Type B pancreatic cell (in vitro differentiated cells): ENCODE measurements around the gene AKAP14. TPM values are rescaled to one million over a fixed set of nuclear protein-coding genes. Genes with fewer than 3 reads are reported as not detected.
"Not testable (repeated sequence)": the region's sequence is repeated elsewhere in the genome, so short reads cannot be mapped to it uniquely, and the experiment has no call there.

Experiments
- DNase-seq: peaks from one replicate; pipeline ENCODE4 v3.0.0; 2021; ENCODE audit warnings: mixed read lengths; ENCODE audit not compliant: unreplicated experiment; ENCODE audit errors: extremely low spot score
- H3K27ac Mint-ChIP-seq: 2 replicates; pipeline ENCODE4 v1.8.0; 2021; ENCODE audit warnings: mild to moderate bottlenecking, mixed read lengths
- H3K27me3 Mint-ChIP-seq: 2 replicates; pipeline ENCODE4 v1.8.0; 2021; ENCODE audit warnings: mixed read lengths
- H3K36me3 Mint-ChIP-seq: 2 replicates; pipeline ENCODE4 v1.8.0; 2021; ENCODE audit warnings: mixed read lengths
- H3K4me1 Mint-ChIP-seq: one replicate; pipeline ENCODE4 v1.8.0; 2021; ENCODE audit warnings: mixed read lengths; ENCODE audit not compliant: unreplicated experiment
- H3K4me3 Mint-ChIP-seq: 2 replicates; pipeline ENCODE4 v1.8.0; 2021; ENCODE audit warnings: mild to moderate bottlenecking, mixed read lengths
- H3K9me3 Mint-ChIP-seq: 2 replicates; pipeline ENCODE4 v1.8.0; 2021; ENCODE audit warnings: mixed read lengths
- total RNA-seq: library from RNA; stranded (reverse); gene quantifications from 2 replicates; pipeline ENCODE4 v1.2.1, GENCODE V29; 2021; ENCODE audit warnings: low replicate concordance
- TF ChIP-seq, protein P1 (sequence below): fragments of 200-600 bp; sonication (generic); conservative IDR thresholded peaks from 2 replicates; pipeline ENCODE4 v1.5.0; 2021; ENCODE audit warnings: antibody characterized with exemption, mild to moderate bottlenecking

The AKAP14 gene
- total RNA-seq, 1 donor from 2014 or later, result 0.92 TPM

DNA sequence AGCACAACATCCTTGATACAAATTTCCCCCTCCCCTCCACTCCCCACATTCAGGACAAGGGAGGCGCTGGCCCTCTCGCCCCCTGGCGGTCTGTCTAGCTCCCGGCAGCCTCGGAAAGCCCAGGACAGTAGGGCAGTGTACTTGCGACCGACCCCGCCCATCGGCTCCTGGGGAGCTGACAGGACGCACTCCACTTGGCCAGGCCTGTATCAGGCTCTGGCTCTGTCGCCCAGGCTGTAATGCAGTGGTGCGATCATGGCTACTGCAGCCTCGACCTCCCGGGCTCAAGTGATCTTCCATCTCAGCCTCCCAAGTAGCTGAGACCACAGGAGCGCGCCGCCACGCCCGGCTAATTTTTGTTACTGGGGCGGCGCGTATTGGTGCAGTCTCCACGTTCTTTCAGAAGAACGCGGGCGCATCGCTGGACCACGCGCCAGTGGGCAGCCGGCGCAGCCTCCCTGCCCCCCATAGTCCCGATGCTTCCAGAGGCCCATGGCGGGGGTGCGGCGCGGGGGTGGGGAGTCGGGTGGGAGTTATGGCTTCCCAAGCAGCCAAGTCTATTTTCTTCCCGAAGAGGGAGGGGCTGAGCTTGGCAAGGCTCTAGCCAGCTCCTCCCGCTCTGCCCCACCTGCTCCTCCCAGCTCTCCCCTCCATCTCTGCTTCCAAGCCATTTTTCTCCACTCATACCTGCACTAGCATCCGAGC is 7.8 kb upstream of the AKAP14 start:
- H3K4me1 Mint-ChIP-seq, result no peaks in the 10 kb centered on the region
- peak overlapping the region; percentile 72 for H3K4me3 Mint-ChIP-seq
- no peak overlapping the region for H3K27ac Mint-ChIP-seq
- H3K9me3 Mint-ChIP-seq, result no peaks in the 10 kb centered on the region
- no peaks in the 10 kb centered on the region for H3K36me3 Mint-ChIP-seq
- H3K27me3 Mint-ChIP-seq, result no peaks in the 10 kb centered on the region
- TF ChIP-seq, protein P1, sequence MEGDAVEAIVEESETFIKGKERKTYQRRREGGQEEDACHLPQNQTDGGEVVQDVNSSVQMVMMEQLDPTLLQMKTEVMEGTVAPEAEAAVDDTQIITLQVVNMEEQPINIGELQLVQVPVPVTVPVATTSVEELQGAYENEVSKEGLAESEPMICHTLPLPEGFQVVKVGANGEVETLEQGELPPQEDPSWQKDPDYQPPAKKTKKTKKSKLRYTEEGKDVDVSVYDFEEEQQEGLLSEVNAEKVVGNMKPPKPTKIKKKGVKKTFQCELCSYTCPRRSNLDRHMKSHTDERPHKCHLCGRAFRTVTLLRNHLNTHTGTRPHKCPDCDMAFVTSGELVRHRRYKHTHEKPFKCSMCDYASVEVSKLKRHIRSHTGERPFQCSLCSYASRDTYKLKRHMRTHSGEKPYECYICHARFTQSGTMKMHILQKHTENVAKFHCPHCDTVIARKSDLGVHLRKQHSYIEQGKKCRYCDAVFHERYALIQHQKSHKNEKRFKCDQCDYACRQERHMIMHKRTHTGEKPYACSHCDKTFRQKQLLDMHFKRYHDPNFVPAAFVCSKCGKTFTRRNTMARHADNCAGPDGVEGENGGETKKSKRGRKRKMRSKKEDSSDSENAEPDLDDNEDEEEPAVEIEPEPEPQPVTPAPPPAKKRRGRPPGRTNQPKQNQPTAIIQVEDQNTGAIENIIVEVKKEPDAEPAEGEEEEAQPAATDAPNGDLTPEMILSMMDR, result peak; percentile 78
- DNase-seq, result peak; percentile 74

DNA sequence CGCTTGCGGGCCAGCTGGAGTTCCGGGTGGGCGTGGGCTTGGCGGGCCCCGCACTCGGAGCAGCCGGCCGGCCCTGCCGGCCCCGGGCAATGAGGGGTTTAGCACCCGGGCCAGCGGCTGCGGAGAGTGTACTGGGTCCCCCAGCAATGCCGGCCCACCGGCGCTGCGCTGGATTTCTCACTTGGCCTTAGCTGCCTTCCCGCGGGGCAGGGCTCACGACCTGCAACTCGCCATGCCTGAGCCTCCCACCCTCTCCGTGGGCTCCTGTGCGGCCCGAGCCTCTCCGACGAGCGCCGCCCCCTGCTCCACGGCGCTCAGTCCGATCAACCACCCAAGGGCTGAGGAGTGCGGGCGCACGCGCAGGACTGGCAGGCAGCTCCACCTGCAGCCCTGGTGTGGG is 5.1 kb upstream of the AKAP14 start:
- H3K36me3 Mint-ChIP-seq, H3K27ac Mint-ChIP-seq, H3K27me3 Mint-ChIP-seq, DNase-seq, H3K9me3 Mint-ChIP-seq, H3K4me1 Mint-ChIP-seq, H3K4me3 Mint-ChIP-seq: not testable (repeated sequence)

DNA sequence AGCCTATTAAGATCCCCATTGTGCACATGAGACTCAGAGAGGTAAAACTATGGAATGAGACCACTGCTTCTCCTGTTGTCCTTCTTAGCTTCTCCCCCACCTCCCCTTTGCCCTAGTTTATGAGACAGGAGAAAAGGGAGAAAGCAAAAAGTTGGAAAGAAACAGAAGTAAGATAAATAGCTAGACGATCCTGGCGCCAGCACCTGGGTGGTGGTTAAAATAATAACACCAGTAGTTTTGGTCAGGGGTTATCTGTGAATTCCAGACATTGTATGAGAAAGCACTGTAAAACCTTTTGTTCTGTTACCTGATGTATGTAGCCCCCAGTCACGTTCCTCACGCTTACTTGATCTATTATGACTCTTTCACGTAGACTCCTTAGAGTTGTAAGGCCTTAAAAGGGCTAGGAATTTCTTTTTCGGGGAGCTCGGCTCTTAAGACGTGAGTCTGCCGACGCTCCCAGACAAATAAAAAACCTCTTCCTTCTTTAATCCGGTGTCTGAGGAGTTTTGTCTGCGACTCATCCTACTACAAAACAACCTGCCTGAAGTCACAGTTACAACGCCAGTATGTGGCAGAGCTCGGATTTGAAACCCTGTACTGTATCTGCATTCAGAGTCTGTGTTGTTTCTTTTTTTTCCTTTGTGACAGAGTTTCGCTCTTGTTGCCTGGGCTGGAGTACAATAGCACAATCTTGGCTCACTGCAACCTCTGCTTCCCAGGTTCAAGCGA is 3.6 kb upstream of the AKAP14 start:
- not testable (repeated sequence) for H3K9me3 Mint-ChIP-seq, H3K27me3 Mint-ChIP-seq, H3K36me3 Mint-ChIP-seq, H3K4me1 Mint-ChIP-seq, H3K27ac Mint-ChIP-seq, DNase-seq, H3K4me3 Mint-ChIP-seq

DNA sequence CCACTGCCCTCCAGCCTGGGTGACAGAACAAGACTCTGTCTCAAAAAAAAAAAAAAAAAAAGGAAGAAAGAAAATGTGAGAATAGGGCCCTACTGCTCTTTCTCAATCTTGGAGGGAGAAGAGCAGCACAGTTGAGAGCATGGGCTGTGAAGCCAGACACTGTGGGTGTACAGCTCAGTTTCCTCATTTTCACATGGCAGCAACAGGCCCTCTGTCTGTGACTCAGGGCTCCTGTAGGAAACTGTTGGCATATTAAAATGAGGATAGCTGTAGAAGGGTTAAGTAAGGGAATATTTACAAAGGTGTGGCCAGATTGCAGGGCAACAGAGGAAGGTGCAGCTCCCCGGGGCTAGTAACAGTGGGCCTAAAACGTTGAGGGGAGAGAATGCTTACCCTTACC is 3.4 kb downstream of the AKAP14 start:
- no peaks in the 10 kb centered on the region for H3K9me3 Mint-ChIP-seq

DNA sequence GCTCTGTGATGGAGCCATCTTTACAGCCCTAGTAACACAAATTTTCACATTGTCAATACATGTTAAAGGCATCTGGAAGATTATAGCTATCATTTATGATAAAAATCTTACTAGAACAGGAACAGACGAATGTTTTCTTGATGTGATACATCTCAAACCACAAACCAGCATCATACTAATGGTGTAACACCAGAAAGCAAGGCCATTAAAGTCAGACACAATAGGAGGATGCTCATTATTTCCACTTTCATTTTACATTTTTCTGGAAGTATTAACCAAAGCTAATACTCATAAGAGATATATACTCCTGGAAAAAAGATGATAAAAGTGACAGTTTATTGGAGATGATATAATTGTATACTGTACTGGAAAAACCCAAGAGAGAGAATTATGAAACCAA is 5.3 kb downstream of the AKAP14 start:
- Mint-ChIP-seq H3K4me3 (no peak overlapping the region), H3K4me1 (no peaks in the 10 kb centered on the region), H3K9me3 (no peaks in the 10 kb centered on the region), H3K36me3 (no peaks in the 10 kb centered on the region), H3K27ac (no peak overlapping the region), H3K27me3 (no peaks in the 10 kb centered on the region)
- TF ChIP-seq, protein P1, result no peak
- no peak for DNase-seq

More for the DNA sequence above, 3.4 kb downstream of the AKAP14 start:
- TF ChIP-seq, protein P1, result no peak
- DNase-seq, result no peak
- Mint-ChIP-seq H3K4me3 (no peak overlapping the region), H3K4me1 (no peaks in the 10 kb centered on the region), H3K36me3 (no peaks in the 10 kb centered on the region), H3K27me3 (no peaks in the 10 kb centered on the region), H3K27ac (no peak overlapping the region)

DNA sequence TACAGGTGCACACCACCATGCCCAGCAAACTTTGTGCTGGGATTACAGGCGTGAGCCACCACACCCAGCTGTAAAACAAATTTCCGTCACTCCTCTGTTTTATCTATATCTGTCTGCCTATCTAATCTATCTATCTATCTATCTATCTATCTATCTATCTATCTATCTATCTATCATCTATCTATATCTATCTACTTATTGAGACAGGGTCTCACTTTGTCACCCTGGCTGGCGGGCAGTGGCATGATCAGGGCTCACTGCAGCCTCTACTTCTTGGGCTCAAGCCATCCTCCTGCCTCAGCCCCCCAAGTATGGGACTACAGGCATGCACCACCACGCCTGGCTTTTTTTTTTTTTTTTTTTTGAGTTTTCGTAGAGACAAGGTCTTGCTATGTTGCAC is 20.6 kb downstream of the AKAP14 start:
- Mint-ChIP-seq H3K36me3 (no peaks in the 10 kb centered on the region), H3K27me3 (no peaks in the 10 kb centered on the region), H3K27ac (no peak overlapping the region), H3K9me3 (no peaks in the 10 kb centered on the region), H3K4me3 (no peak overlapping the region), H3K4me1 (no peaks in the 10 kb centered on the region)
- TF ChIP-seq, protein P1, result no peak
- DNase-seq, result no peak
